ENCODE measurements around the gene ITGB2.

ITGB2 gene

DNA sequence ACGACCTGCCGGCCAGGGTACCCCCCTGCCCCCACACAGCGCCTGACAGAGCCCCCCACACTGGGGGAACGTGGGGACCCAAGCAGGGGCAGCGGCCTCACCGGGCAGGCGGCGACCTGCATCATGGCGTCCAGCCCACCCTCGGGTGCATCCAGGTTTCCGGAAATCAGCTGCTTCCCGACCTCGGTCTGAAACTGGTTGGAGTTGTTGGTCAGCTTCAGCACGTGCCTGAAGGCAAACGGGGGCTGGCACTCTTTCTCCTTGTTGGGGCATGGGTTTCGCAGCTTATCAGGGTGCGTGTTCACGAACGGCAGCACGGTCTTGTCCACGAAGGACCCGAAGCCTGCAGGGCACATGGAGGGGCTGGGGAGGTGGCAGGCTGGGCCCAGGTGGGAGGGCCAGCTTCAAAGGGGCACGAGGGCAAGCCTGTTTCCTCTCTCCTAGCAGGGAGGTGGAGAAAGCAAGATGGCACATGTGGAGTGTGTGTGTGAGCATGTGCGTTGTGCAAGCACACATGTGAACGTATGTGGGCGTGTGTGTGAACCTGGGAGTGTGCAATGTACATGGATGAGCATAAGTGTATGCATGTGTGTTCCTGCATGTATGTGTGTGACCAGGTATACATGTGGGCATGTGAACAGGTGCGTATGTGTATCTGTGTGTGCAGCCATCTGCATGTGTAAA is 19.2 kb downstream of the ITGB2 start:
- no peak for DNase-seq (ENCODE audit: low read depth)
- TF ChIP-seq, protein P1, sequence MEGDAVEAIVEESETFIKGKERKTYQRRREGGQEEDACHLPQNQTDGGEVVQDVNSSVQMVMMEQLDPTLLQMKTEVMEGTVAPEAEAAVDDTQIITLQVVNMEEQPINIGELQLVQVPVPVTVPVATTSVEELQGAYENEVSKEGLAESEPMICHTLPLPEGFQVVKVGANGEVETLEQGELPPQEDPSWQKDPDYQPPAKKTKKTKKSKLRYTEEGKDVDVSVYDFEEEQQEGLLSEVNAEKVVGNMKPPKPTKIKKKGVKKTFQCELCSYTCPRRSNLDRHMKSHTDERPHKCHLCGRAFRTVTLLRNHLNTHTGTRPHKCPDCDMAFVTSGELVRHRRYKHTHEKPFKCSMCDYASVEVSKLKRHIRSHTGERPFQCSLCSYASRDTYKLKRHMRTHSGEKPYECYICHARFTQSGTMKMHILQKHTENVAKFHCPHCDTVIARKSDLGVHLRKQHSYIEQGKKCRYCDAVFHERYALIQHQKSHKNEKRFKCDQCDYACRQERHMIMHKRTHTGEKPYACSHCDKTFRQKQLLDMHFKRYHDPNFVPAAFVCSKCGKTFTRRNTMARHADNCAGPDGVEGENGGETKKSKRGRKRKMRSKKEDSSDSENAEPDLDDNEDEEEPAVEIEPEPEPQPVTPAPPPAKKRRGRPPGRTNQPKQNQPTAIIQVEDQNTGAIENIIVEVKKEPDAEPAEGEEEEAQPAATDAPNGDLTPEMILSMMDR (IDR thresholded peaks at IDR 0.05; ENCODE audit: control insufficient read depth, extremely low read depth, insufficient read depth): no peak
- H3K4me3 ChIP-seq (ENCODE audit: low read depth, low read length): no peak overlapping the region

DNA sequence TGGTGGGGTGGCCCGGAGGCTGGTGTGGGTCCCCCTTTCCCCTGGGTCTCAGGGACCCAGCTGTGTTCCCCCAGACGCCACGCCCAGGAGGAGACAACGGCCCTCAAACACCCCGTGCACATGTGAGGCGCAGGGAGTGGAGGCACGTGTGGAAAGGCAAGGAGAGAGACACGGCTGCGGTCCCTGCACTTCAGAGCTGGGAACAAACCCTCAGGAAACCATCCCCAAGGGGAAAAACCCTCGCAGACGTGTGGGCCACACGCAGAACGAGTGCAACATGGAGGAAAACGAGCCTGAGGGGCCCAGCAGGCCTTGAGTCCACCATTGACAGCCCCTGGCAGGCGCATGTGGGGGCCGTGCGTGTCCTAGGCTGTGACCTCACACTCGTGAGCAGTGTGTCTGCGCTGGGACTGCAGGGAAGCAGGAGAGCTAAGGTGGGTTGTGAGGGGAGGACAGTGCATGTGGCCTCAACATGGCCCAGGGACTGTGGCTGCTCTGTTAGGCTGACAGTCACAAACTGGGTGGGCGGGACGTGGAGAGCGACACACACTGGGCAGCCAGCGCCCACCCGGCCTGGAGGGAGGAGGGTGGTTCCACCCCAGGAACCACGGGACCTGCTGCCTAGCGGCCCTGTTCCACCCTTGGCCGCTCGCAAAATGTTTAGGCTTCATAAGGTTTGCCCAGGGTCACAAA is 20.0 kb downstream of the ITGB2 start:
- H3K4me3 ChIP-seq (ENCODE audit: low read depth, low read length): no peak overlapping the region
- DNase-seq (ENCODE audit: low read depth): no peak
- TF ChIP-seq, protein P1 (IDR thresholded peaks at IDR 0.05; ENCODE audit: control insufficient read depth, extremely low read depth, insufficient read depth): no peak

DNA sequence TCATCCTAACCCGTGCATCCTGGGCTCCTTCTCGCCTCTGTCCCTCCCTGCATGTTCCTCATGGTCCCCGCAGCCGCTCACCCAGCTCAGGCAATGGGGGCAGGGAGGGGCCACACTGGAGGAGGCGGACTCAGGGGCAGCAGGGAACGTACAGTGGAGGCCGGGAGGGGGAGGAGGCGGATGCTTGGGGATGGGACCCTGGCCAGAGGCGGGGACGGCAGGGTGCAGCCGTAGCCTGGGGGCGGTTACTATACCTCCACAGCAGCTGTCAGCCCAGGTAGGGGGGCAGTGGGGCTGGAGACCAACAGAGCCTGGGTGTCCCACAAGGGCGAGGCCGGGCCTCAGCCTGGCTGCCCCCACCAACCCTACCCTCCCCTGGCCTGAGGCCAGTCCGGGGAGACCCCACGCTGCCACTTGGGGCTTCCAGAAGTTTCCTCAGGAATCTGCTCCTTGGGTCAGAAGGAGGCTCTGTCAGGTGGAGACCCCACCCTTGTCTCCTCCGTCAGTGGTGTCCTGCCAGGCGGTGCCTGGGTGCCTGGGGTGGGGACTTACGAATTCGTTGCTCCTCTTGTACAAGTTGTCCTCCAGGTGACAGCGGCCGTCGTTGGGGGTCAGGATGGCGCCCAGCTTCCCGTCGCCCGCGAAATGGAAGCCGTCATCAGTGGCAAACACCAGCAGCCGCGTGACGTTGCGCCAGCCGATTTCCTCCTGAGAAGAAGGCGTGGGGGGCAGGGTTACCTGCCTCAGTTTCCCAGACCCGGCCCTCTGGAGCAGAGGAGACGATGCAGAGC is 20.7 kb downstream of the ITGB2 start:
- H3K4me3 ChIP-seq (ENCODE audit: low read depth, low read length): no peak overlapping the region
- DNase-seq (ENCODE audit: low read depth): no peak
- TF ChIP-seq, protein P1 (IDR thresholded peaks at IDR 0.05; ENCODE audit: control insufficient read depth, extremely low read depth, insufficient read depth): no peak

DNA sequence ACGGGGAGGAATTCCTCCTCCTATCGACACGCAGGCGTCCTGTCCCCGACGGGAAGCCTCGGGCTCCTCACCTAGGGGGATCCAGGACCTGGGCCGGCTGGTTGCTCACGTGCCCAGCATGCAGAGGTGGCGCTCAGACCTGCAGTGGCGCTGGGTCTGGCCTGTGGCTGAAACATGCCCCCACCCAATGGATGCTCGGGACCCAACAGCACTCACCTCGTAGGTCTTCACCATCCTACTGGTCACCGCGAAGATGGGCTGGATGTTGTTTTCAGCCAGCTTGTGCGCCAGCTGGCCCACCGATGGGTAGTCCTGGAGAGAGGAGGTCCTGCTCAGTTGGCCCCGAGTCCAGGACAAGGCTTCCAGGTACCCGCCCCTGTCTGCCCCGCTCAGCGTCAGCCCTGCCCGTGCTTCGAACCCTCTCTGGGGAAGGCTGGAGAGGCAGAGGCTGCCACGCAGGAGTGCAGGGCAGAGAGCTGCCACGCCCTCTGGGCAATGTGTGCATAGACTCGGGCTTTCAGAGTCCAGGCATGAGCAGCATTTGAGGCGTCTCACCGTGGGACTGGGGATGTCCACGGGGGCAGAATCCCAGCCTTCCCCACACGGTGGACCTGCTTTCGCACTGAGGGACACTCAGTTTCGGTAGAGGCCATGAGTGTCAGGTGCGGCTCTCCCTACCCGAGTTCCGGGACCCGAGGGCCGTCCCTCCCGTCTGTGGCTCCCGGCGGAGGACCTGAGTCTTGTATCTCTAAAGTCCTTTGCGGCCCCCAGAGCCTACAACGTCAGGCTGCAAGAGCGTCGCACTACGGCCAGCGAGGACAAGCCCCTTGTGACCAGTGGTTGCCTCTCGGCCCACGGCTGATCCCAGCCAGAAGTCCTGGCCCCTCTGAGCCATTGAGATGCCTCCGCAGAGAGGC is 21.6 kb downstream of the ITGB2 start:
- TF ChIP-seq, protein P1 (IDR thresholded peaks at IDR 0.05; ENCODE audit: control insufficient read depth, extremely low read depth, insufficient read depth): no peak
- H3K4me3 ChIP-seq (ENCODE audit: low read depth, low read length): no peak overlapping the region
- no peak for DNase-seq (ENCODE audit: low read depth)

DNA sequence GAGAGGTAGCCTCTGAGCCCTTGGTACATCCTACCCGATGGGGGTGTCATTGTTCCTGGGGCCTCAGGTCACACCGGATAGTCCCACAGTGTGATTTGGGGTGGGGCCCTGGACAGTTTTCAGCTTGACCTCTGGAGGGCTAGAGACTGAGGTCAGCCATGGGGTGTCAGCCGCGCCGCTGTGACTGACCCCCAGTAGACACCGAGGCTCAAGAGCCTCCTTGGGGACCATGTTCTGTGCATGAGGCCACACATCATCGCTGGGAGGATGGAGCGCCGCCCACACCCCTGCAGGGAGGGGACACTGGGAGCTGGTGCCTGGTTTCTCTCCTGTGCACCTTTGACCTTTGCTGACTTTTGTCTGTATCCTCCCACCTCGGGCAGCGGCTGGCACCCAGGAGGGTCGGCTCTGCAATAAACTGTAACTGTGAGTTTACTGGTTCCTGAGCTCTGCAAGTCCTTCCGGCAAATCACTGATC is 22.6 kb downstream of the ITGB2 start:
- H3K4me3 ChIP-seq (ENCODE audit: low read depth, low read length): no peak overlapping the region
- TF ChIP-seq, protein P1 (IDR thresholded peaks at IDR 0.05; ENCODE audit: control insufficient read depth, extremely low read depth, insufficient read depth): no peak
- no peak for DNase-seq (ENCODE audit: low read depth)

DNA sequence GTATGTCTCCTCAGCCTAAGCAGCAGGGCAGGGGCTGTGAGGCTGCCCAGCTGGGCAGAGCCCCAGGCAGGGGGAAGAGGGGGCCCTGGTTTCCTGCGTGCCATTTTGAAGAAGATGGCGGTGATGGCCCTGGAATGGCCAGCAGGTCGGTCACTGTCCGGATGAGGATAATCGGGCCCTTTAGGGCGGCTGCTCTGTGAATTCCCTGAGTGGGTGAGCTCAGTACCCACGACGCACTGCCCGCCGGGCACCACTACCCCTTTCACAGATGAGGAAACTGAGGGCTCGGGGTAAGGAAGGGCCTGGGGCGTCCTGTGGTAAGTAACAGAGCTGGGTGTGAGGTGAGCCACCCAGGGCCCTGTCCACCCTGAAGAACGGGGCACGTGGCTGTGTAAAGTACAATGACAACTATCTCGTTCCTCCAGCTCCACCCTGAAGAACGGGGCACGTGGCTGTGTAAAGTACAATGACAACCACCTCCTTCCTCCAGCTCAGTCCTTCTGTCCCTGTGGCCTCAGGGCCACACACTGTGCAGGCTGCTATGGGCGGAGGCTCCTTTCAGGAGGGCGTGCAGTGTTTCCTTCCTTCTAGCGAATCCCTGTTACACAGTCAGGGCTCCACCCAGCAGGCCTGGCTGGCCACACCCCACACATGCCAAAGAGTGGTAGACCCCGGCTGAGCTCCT is 23.2 kb downstream of the ITGB2 start:
- no peak for DNase-seq (ENCODE audit: low read depth)
- no peak overlapping the region for H3K4me3 ChIP-seq (ENCODE audit: low read depth, low read length)
- TF ChIP-seq, protein P1 (IDR thresholded peaks at IDR 0.05; ENCODE audit: control insufficient read depth, extremely low read depth, insufficient read depth): no peak
